ENCODE measurements around the gene HAUS6.
"Not testable (repeated sequence)": the region's sequence is repeated elsewhere in the genome, so short reads cannot be mapped to it uniquely, and the experiment has no call there.

The HAUS6 gene

GRCh38 chr9:19114680-19115270 lies 12.1 kb upstream of the HAUS6 start:
- no peak for FAIRE-seq

DNA sequence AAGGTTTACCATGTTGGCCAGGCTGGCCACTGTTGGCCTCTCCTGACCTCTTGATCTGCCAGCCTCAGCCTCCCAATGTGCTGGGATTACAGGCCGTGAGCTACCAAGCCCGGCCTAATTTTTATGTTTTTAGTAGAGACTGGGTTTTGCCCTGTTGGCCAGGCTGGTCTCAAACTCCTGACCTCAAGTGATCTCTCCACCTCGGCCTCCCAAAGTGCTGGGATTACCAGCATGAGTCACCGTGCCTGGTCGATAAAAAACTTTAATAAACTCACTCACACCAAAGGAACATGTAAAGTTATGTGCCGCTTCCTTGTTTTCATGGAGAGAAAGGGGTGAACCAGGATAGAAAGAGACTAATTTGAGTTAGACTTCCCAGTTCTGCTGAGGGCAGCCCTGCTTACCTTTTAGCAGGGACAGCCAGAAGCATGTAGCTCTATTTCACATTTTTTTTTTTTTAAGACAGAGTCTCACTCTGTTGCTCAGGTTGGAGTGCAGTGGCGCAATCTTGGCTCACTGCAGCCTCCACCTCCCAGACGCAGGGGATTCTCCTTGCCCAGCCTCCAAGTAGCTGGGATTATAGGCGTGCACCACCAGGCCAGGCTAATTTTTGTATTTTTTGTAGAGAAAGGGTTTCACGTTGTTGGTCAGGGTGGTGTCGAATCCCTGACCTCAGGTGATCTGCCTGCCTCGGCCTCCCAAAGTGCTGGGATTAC lies 11.4 kb upstream of the HAUS6 start:
- no peak for FAIRE-seq

DNA sequence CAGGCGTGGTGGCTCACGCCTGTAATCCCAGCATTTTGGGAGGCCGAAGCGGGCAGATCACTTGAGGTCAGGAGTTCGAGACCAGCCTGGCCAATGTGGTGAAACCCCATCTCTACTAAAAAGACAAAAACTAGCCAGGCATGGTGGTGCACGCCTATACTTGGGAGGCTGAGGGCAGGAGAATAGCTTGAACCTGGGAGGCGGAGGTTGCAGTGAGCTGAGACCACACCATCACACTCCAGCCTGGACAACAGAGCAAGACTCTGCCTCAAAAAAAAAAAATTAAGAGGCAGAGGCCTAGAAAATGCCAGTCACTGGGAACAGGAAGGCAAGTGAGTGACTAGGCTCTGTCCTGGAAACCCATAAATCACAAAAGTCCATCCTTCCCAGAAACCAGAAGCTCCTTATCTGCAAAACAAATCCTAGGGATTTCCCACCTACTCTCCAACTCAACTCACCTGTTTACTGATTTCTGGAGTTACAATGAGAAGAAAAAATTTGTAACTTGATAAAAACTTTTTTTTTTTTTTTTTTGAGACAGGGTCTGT lies 10.4 kb upstream of the HAUS6 start:
- not testable (repeated sequence) for FAIRE-seq

- FAIRE-seq: no peak
Measured at GRCh38 chr9:19108038-19108437, 5.3 kb upstream of the HAUS6 start.

DNA sequence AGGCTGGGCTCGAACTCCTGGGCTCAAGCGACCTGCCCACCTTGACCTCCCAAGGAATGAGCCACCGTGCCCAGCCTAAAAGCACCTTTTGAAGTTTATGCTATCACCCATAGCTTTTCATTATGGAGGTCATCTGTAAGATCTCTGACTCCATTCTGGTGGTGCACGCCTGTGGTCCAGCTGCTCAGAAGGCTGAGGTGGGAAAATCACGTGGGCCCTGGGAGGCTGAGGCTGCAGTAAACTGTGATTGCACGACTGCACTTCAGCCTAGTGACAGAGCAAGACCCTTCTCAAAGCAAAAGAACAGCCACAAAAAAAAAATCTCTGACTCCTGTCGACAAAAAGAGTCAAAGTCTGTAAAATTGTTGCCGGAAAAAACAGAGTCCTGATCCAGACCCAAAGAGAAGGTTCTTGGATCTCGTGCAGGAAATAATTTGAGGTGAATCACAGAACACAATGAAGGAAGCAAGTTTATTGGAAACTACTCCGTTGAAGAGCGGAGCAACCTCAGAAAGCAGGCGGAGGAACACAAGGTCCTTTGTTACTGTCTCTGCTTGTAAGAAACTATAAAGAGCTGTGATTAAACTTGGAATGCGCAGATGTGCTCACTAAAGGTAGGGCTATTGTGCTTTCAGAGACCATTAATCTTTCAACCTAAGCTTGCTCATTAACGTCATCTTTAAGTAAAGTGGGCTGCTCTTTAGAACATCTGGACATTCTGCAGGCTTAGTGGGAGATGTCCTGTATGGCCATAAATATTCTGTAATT lies 2.0 kb upstream of the HAUS6 start:
- no peak for FAIRE-seq

- FAIRE-seq: no peak
Measured at GRCh38 chr9:19102181-19102630, 498 bp downstream of the HAUS6 start.

DNA sequence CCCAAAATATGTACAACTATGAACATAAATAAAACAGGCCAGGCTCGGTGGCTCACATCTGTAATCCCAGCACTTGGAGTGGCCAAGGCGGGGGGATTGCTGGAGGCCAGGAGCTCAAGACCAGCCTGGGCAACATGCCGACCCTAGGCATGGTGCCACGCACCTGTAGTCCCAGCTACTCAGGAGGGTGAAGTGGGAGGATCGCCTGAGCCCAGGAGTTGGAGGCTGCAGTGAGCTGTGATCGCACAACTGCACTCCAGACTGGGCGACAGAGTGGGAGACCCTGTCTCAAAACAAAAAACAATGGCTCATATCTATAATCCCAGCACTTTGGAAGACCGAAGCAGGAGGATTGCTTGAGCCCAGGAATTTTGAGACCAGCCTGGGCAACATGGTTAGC lies 1.5 kb downstream of the HAUS6 start:
- no peak for FAIRE-seq

DNA sequence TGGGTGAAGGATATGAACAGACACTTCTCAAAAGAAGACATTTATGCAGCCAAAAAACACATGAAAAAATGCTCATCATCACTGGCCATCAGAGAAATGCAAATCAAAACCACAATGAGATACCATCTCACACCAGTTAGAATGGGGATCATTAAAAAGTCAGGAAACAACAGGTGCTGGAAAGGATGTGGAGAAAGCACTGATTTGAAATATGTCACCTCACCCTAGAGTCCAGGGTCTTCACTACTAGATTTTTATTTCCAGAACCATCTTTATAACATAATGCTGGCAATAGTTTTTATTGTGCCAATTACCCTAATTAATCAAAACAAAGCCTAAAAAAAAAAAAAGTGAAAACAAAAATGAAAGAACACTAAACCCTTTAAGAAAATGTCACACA lies 5.3 kb downstream of the HAUS6 start:
- FAIRE-seq: not testable (repeated sequence)

- no peak for FAIRE-seq
Measured at GRCh38 chr9:19087106-19088000, 15.4 kb downstream of the HAUS6 start.

DNA sequence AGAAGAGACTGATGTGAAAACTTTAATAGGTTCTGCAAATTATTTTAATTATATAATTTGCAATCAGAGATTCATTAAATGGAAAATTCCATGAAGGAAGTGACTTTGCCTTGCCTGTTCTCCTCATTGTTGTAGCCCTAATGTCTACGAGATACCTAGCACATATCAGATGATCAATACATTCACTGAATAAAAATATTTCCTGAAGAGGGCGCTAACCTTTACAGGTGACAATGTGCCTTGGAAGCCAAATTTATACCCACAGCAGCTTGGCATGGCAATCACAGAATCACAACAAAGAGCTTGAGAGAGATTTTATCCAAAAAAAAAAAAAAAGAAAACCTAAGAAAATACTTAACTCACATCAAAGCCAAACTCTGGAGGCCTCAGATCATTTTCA lies 17.4 kb downstream of the HAUS6 start:
- no peak for FAIRE-seq

DNA sequence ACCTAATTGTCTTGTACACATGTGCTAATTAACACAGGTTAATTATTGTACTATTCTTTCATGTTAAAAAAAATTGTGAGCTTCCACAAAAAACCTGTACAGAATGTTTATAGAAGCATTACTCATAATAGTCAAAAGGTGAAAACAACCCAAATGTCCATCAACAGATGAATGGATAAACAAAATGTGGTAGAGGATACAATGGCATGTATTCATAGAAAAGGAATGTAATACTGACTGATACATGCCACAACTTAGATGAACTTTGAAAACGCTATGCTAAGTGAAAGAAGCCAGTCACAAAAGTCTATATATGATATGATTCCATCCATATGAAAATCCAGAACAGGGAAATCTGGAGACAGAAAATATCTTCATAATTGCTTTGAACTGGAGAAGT lies 27.9 kb downstream of the HAUS6 start:
- FAIRE-seq: no peak

- FAIRE-seq: no peak
Measured at GRCh38 chr9:19074229-19074628, 28.5 kb downstream of the HAUS6 start.

- no peak for FAIRE-seq
Measured at GRCh38 chr9:19057033-19057432, 45.7 kb downstream of the HAUS6 start.

GRCh38 chr9:19050637-19051591 lies 51.8 kb downstream of the HAUS6 start:
- FAIRE-seq: no peak

DNA sequence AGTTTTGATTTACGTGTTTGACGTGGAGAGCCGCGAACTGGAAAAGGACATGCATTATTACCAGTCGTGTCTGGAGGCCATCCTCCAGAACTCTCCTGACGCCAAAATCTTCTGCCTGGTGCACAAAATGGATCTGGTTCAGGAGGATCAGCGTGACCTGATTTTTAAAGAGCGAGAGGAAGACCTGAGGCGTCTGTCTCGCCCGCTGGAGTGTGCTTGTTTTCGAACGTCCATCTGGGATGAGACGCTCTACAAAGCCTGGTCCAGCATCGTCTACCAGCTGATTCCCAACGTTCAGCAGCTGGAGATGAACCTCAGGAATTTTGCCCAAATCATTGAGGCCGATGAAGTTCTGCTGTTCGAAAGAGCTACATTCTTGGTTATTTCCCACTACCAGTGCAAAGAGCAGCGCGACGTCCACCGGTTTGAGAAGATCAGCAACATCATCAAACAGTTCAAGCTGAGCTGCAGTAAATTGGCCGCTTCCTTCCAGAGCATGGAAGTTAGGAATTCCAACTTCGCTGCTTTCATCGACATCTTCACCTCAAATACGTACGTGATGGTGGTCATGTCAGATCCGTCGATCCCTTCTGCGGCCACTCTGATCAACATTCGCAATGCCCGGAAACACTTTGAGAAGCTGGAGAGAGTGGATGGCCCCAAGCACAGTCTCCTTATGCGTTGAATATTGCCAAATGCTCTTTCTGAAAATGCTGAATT lies 52.6 kb downstream of the HAUS6 start:
- FAIRE-seq: no peak

DNA sequence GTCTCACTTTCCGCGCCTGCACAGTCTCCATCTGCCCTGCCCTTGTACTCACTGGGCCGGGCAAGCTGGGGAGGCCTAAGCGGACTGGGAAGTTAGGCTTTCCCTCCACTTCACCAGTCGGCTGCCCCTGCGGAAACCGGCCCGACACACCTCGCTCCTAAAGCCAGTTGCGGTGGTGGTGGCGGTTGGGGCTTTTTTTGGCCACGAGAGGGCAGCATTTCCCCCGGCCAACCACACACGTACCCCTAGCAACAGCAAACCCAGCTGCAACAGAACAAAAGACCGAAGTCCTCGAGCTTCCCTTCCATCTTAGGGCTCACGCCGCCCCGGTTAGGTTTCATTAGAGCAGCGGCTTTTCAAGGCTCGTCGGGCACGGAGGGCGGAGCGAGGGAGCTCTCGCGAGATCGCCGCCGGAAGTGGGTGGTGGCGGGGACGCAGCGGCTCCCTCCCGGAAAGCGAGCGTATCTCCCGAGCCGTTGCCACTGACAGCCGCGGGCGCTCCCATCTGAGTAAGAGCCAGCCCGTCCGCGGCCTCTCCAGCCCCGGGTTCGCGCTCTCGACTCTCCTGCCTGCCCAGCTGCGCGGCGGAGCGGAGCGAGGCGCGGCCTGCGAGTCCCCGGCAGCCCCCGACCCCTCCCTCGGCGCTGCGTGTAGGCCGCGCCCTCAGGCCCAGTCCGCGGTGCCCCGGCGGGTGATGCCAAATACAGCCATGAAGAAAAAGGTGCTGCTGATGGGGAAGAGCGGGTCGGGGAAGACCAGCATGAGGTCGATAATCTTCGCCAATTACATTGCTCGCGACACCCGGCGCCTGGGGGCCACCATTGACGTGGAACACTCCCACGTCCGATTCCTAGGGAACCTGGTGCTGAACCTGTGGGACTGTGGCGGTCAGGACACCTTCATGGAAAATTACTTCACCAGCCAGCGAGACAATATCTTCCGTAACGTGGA lies 53.5 kb downstream of the HAUS6 start, which contains the start of gene RRAGA:
Gene RRAGA (plus strand): TSS at position 462 of the 951 bp plus-strand sequence. CDS start 233 bp downstream, at position 695.
- peak; percentile 72 for FAIRE-seq

DNA sequence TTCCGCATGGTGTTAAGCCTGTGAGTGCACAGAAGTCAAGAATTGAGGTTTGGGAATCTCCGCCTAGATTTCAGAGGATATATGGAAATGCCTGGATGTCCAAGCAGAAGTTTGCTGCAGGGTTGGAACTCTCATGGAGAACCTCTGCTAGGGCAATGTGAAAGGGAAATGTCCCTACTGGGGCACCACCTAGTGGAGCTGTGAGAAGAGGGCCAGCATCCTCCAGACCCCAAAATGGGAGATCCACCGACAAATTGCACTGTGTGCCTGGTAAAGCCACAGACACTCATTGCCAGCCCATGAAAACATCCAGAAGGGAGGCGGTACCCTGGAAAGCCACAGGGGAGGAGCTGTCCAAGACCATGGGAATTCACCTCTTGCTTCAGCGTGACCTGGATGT lies 66.1 kb downstream of the HAUS6 start:
- FAIRE-seq: no peak

- FAIRE-seq: no peak
Measured at GRCh38 chr9:19033015-19033414, 69.7 kb downstream of the HAUS6 start, which contains the start of gene SAXO1. SAXO1 (minus strand) TSS chr9:19033209; CDS start chr9:19032908, 301 bp downstream.

DNA sequence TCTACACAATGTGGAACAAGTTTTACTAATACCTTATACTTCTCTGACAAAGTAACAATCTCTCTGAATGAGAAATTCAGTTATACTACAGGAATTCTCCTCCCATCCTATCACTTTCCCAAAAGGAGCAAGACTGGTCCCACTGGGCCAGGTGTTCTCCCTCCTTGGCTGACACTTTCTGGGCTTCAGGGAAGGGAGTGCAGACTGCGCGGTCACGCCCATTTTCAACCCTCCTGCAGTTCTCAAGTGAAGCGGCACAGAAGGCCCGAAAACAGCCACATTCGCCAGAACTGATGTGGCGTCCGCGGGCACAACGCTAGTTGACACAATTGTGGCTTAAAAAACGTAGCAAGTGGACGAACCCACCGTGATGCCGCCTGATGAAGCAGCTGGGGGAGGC lies 70.3 kb downstream of the HAUS6 start:
- no peak for FAIRE-seq
